Breast epithelium (tissue), 4 donors: ENCODE data around the gene ARL17B. TPM values are rescaled to one million over a fixed set of nuclear protein-coding genes. Genes with fewer than 3 reads are reported as not detected.
A peak's percentile ranks its signal among the peaks of the same experiment; 100 is the strongest.
"Not testable (repeated sequence)": the region's sequence is repeated elsewhere in the genome, so short reads cannot be mapped to it uniquely, and the experiment has no call there.

Experiments used
- DNase-seq, 2 donors: peaks; one replicate each; pipeline ENCODE4 v3.0.0-alpha.2; 2019; ENCODE audit warnings: low spot score in 2 of 2
- H3K27ac ChIP-seq, 2 donors: fragments of 200-600 bp; sonication (generic) in 1 of 2; one replicate each; pipeline ENCODE4 v1.5.1; 2016 to 2019; ENCODE audit warnings: mild to moderate bottlenecking in 1 of 2
- H3K27me3 ChIP-seq, 2 donors: fragments of 200-600 bp; sonication (generic) in 1 of 2; one replicate each; pipeline versions ENCODE4 v1.5.1 to v1.6.0; 2017 to 2019; ENCODE audit warnings: control low read depth in 1 of 2, mild to moderate bottlenecking in 1 of 2
- H3K36me3 ChIP-seq: fragments of 200-600 bp; one replicate; pipeline ENCODE4 v1.5.1; 2019
- H3K4me1 ChIP-seq, 2 donors: fragments of 200-600 bp; sonication (generic); one replicate each; pipeline ENCODE4 v1.5.1; 2016 to 2019; ENCODE audit warnings: control low read depth in 1 of 2
- H3K4me3 ChIP-seq, 3 donors: fragments of 200-600 bp; sonication (generic); 1 replicate in 2 of 3; 2 replicates in 1 of 3; pipeline ENCODE4 v1.5.1; 2016 to 2019; ENCODE audit warnings: mild to moderate bottlenecking in 3 of 3, moderate library complexity in 2 of 3
- H3K9me3 ChIP-seq, 2 donors: fragments of 200-600 bp; sonication (generic) in 1 of 2; one replicate each; pipeline ENCODE4 v1.5.1; 2016 to 2019; ENCODE audit warnings: control low read depth in 1 of 2
- POLR2A ChIP-seq: fragments of 450-650 bp; IDR thresholded peaks from one replicate; pipeline ENCODE4 v1.6.1; 2016; ENCODE audit warnings: antibody characterized with exemption, mild to moderate bottlenecking, moderate library complexity
- POLR2AphosphoS5 ChIP-seq, 3 donors: sonication (generic); formaldehyde crosslinking; IDR thresholded peaks; one replicate each; pipeline ENCODE4 v1.6.1; 2017; ENCODE audit warnings: antibody characterized with exemption in 3 of 3
- intact Hi-C: fragments of 100-400 bp; cut with DNase I; formaldehyde crosslinking; loops from one replicate; pipeline ENCODE4 v1.15.1; 2023; ENCODE audit warnings: low total_unique reads
- total RNA-seq, 3 donors: library from RNA; depleted of rRNA; stranded (reverse); fragments of >200 nt; gene quantifications; one replicate each; pipeline ENCODE4 v1.1.0, GENCODE V29; 2016
- TF ChIP-seq, protein P1 (sequence below), 3 donors: fragments of 450-650 bp; IDR thresholded peaks; one replicate each; pipeline ENCODE4 v1.5.1; 2016 to 2017; ENCODE audit warnings: antibody characterized with exemption in 3 of 3, mild to moderate bottlenecking in 3 of 3, moderate library complexity in 3 of 3

The ARL17B gene
- total RNA-seq, 3 donors from 2014 or later = 8.2 to 11.8 (median 9.8) TPM

DNA sequence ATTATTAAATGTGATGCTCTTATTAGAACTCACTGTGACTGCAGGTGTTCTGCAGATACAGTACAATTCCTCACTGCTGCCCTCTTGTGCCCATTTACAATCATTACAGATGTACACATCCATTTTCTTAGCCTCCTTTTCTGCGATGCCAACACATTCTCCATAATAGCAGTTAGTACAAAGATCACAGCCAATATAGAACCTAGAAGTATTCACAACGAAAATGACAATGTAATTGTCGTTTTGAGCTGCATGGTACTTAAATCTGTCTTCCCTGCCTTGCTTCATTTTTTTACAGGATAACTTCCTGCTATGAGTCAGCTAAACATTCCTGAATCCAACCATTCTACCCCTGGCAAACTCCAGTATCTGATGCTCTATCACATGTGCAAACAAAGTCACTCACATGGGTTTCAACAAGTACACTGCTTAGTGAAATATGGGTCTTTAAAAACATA, 74.8 kb downstream of the ARL17B start:
- H3K9me3 ChIP-seq, DNase-seq, H3K4me3 ChIP-seq, H3K36me3 ChIP-seq, intact Hi-C loops, H3K27me3 ChIP-seq, H3K4me1 ChIP-seq: not testable (repeated sequence)
- peak overlapping the region in 1 of 2 donors; percentile 44 for H3K27ac ChIP-seq
- TF ChIP-seq, protein P1, sequence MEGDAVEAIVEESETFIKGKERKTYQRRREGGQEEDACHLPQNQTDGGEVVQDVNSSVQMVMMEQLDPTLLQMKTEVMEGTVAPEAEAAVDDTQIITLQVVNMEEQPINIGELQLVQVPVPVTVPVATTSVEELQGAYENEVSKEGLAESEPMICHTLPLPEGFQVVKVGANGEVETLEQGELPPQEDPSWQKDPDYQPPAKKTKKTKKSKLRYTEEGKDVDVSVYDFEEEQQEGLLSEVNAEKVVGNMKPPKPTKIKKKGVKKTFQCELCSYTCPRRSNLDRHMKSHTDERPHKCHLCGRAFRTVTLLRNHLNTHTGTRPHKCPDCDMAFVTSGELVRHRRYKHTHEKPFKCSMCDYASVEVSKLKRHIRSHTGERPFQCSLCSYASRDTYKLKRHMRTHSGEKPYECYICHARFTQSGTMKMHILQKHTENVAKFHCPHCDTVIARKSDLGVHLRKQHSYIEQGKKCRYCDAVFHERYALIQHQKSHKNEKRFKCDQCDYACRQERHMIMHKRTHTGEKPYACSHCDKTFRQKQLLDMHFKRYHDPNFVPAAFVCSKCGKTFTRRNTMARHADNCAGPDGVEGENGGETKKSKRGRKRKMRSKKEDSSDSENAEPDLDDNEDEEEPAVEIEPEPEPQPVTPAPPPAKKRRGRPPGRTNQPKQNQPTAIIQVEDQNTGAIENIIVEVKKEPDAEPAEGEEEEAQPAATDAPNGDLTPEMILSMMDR (IDR thresholded peaks at IDR 0.05) = peak; percentile 51 to 86 (median 85)

DNA sequence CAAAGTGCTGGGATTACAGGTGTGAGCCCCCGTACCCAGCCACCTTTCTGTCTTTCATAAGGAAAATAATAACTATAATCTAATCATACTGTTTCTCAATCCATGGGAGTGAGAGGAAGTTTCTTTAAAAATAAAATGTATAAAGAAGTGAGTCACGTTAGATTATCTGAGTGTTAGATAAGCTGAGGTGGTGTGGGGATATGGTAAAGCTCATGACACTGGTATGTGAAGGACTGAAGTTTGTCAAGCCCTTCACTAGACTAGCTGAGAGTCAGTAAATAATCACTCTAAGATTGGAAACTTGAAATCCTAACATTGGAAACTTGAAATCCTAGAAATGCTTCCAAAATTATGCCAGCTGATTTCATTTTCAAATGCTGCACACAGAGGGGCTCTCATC, 76.1 kb downstream of the ARL17B start:
- H3K27me3 ChIP-seq, H3K9me3 ChIP-seq, DNase-seq, H3K4me1 ChIP-seq, H3K4me3 ChIP-seq, H3K36me3 ChIP-seq, intact Hi-C loops, H3K27ac ChIP-seq: not testable (repeated sequence)

DNA sequence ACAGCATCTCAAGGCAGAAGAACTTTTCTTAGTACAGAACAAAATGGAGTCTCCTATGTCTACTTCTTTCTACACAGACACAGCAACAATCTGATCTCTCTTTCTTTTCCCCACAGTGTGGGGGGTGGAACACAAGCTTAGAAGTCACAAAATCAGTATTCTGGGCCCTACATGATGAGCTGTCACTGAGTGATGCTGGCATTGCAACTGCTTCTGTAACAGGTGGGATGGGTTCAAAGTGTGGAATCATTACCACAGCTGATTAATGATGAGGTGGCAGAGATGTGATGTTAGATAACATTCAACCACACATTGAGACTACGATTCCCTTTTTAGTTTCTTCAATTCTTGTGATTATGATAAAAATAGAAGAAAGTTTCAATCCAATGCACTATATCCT, 77.1 kb downstream of the ARL17B start:
- H3K4me1 ChIP-seq, H3K9me3 ChIP-seq, H3K4me3 ChIP-seq, DNase-seq, H3K27me3 ChIP-seq, H3K27ac ChIP-seq, H3K36me3 ChIP-seq, intact Hi-C loops: not testable (repeated sequence)

DNA sequence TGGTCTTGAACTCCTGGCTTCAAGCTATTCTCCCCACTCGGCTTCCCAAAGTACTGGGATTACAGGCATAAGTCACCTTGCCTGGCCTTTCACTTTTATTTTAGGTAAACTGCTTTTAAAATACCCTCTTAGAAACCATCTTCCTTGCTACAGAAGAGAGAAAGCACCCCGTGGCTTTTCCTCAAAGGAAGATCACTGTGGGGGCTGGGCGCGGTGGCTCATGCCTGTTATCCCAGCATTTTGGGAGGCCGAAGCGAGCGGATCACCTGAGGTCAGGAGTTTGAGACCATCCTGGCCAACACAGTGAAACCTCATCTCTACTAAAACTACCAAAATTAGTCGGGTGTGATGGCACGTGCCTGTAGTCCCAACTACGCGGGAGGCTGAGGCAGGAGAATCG, 78.9 kb downstream of the ARL17B start:
- intact Hi-C loops, H3K4me1 ChIP-seq, H3K9me3 ChIP-seq, H3K4me3 ChIP-seq, H3K27ac ChIP-seq, DNase-seq, H3K27me3 ChIP-seq, H3K36me3 ChIP-seq: not testable (repeated sequence)

DNA sequence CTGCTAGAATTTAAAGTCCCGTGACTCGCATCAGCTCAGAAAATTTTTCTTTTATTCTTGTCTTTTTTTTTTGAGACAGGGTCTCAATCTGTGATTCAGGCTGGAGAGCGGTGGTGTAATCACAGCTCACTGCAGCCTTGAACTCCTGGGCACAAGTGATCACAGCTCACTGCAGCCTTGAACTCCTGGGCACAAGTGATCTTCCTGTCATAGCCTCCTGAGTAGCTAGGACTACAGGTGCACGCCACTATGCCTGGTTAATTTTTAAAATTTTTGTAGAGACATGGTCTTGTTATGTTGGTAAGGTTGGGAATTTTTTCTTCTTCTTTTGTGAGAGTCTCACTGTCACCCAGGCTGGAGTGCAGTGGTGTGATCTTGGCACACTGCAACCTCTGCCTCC, 80.2 kb downstream of the ARL17B start:
- H3K27ac ChIP-seq, H3K27me3 ChIP-seq, DNase-seq, H3K4me1 ChIP-seq, H3K4me3 ChIP-seq, intact Hi-C loops, H3K9me3 ChIP-seq, H3K36me3 ChIP-seq: not testable (repeated sequence)

DNA sequence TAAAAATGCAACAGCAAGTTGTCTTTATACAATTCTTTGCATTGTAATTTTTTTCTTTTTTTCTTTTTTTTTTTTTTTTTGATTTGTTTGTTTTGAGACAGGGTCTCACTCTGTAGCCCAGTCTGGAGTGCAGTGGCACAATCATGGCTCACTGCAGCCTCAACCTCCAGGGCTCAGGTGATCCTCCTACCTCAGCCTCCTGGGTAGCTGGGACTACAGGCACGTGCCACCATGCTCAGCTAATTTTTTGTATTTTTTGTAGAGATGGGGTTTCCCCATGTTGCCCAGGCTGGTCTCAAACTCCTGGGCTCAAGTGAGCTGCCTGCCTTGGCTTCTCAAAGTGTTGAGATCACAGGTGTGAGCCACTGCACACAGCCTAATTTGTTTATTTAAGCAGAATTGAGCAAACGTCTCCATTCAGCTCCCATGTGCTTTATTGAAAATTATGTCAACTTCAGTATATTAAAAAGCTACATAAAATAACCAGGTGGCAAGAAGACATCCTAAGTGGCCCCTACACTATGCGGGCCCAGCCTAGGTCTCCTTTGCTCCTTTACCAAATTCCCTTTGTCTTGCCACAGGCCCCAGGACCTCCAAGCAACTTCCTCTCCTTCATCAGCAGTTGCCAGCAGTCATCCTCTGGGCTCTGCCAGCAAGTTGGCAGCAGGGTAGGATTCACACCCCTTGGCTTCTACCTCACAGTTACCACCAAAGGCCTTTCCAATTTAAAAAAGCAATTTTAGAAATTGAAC, 84.7 kb downstream of the ARL17B start:
- H3K4me3 ChIP-seq, H3K27ac ChIP-seq, H3K36me3 ChIP-seq, H3K27me3 ChIP-seq, DNase-seq, intact Hi-C loops, H3K9me3 ChIP-seq, H3K4me1 ChIP-seq: not testable (repeated sequence)

DNA sequence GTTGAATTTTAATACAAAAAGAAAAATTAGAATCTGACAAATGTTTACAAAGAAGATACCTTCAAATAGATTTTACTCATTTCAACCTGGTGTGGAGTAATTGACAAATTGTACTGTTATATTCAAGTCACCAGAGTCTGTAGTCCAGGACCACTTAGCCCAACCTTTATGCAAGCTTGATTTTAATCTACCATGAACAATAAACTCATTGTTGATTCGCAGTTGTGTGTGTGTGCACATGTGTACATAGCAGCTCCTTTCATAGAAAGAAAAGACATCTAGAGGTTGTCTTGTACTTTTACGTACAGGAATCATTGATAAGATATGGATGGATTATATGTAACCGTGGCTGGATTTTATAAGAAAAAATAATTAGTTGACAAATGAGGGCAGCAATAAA, 87.3 kb downstream of the ARL17B start:
- Histone ChIP-seq H3K9me3 (no peaks in the 10 kb centered on the region), H3K27ac (no peak overlapping the region), H3K4me1 (no peaks in the 10 kb centered on the region), H3K36me3 (no peaks in the 10 kb centered on the region), H3K27me3 (no peaks in the 10 kb centered on the region), H3K4me3 (no peak overlapping the region)
- no peak for DNase-seq
- no peak for TF ChIP-seq POLR2A
- no peak for TF ChIP-seq POLR2AphosphoS5 (IDR thresholded peaks at IDR 0.05)
- TF ChIP-seq, protein P1 (IDR thresholded peaks at IDR 0.05) = no peak
- intact Hi-C loops = no loop called here
